Activated T-helper 2 cell treated with anti-CD3 and anti-CD28 coated beads, Interferon-gamma antibody, Interleukin-2, Interleukin-4, amounts not matched to agents 10 μg/mL and 5 μg/mL and 100 μg/mL, durations not matched to agents 14 hours and 24 hours and 36 hours (primary cell): ENCODE data around the gene CABLES1. TPM values are rescaled to one million over a fixed set of nuclear protein-coding genes. Genes with fewer than 3 reads are reported as not detected.
A peak's percentile ranks its signal among the peaks of the same experiment; 100 is the strongest.

Experiments used
- DNase-seq: peaks from one replicate; pipeline ENCODE4 v3.0.0; 2021; ENCODE audit warnings: low spot score
- H3K27ac Mint-ChIP-seq: one replicate; pipeline ENCODE4 v1.8.0; 2021; ENCODE audit warnings: mixed read lengths
- H3K27me3 Mint-ChIP-seq: one replicate; pipeline ENCODE4 v1.8.0; 2021; ENCODE audit warnings: low read depth, mixed read lengths
- H3K36me3 Mint-ChIP-seq: one replicate; pipeline ENCODE4 v1.8.0; 2021; ENCODE audit warnings: low read depth, mixed read lengths
- H3K4me1 Mint-ChIP-seq: one replicate; pipeline ENCODE4 v1.8.0; 2021; ENCODE audit warnings: low read depth, mixed read lengths
- H3K4me3 Mint-ChIP-seq: one replicate; pipeline ENCODE4 v1.8.0; 2021; ENCODE audit warnings: low read depth, mild to moderate bottlenecking, moderate library complexity, mixed read lengths
- H3K9me3 Mint-ChIP-seq: one replicate; pipeline ENCODE4 v1.8.0; 2021; ENCODE audit warnings: mixed read lengths
- intact Hi-C: fragments of 100-400 bp; cut with micrococcal nuclease; formaldehyde crosslinking; loops from one replicate; pipeline ENCODE4 v1.15.1; 2023
- total RNA-seq: library from RNA; stranded (reverse); gene quantifications from 2 replicates; pipeline ENCODE4 v1.2.3, GENCODE V29; 2022

The CABLES1 gene
- total RNA-seq, 1 donor from 2014 or later = 27.4 TPM

DNA sequence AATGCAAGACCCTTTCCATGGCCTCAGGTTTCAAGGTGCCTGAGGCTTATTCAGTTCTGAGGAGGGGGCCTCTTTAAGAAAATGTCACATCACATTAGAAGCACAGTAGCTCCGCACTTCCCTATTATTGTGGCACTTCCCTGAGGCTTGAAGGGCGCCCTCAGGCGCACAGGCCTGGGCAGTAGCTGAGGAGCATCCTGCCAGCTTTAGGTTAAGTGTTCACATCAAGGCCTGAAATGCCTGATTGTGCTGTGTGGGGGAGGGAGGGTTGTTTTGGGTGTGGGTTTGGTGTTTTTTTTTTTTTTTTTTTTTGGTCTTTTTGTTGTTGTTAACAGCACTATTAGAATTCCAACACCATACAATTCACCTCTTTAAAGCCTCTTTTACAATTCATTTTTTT, 107.9 kb downstream of the CABLES1 start:
- DNase-seq = no peak
- intact Hi-C loops = no loop called here
- no peak overlapping the region for H3K27ac Mint-ChIP-seq
- H3K4me1 Mint-ChIP-seq = peaks cover 28% of the 10 kb centered on the region
- H3K36me3 Mint-ChIP-seq = peaks cover 47% of the 10 kb centered on the region
- no peaks in the 10 kb centered on the region for H3K9me3 Mint-ChIP-seq
- H3K27me3 Mint-ChIP-seq = no peaks in the 10 kb centered on the region
- H3K4me3 Mint-ChIP-seq = no peak overlapping the region

DNA sequence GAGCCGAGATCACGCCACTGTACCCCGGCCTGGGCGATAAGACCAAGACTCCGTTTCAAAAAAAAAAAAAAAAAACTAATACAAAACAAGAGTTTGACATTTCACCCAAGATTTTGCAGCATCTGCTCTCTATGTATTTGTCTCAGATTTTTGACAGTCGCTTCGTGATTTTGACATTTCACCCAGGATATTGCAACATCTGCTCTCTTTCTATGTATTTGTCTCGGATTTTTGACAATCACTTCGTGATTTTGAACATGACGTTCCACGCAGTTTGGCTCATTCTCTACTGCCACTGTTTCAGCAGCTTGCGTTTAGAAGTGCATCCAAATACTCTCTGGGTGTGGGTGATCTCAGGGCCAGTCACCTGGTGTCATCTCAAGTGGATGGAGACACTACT, 108.5 kb downstream of the CABLES1 start:
- peaks cover 21% of the 10 kb centered on the region for H3K4me1 Mint-ChIP-seq
- H3K9me3 Mint-ChIP-seq = no peaks in the 10 kb centered on the region
- peaks cover 42% of the 10 kb centered on the region for H3K36me3 Mint-ChIP-seq
- H3K27ac Mint-ChIP-seq = no peak overlapping the region
- intact Hi-C loops = no loop called here
- H3K27me3 Mint-ChIP-seq = no peaks in the 10 kb centered on the region
- DNase-seq = no peak
- no peak overlapping the region for H3K4me3 Mint-ChIP-seq

DNA sequence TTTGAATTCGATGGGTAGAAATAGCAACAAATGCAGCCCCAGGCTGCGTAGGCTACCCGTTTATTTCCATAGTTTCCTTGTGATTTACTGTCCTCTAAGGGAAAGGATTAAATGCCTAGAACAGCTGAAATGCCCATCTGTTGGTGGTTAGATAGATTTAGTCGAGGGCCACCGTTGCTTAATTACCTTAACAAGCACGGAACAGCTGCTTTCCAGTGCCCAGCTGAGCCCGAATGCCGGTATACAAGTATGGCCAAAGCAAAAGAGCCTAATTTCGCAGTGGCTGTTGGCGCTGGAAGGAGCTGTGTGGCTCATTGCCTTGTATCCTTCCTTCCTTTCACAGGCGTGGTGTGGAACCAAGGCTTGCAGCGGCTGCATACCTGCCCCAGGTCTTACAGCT, 109.1 kb downstream of the CABLES1 start:
- no peaks in the 10 kb centered on the region for H3K27me3 Mint-ChIP-seq
- no peak for DNase-seq
- intact Hi-C loops = no loop called here
- no peak overlapping the region for H3K4me3 Mint-ChIP-seq
- no peaks in the 10 kb centered on the region for H3K9me3 Mint-ChIP-seq
- no peak overlapping the region for H3K27ac Mint-ChIP-seq
- H3K36me3 Mint-ChIP-seq = peaks cover 36% of the 10 kb centered on the region
- peaks cover 15% of the 10 kb centered on the region for H3K4me1 Mint-ChIP-seq

DNA sequence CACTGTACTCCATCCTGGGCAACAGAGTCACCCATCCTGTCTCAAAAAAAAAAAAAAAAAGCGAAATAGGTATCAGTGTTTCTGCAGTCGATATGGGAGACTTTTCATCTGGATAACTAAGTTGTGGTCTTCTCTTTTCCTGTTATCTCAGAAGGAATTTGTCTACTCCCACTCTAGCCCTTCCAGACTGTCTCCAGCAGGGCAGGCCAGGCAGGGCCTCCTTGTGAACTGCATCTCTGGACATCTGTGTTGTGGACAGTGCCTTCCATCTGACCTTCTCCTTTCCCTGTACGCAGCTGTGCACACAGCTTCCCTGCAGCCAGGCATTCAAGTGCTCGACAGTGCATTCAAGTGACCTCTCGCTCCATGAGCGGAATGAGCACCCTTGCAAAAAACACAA, 110.2 kb downstream of the CABLES1 start:
- Mint-ChIP-seq H3K27me3 (no peaks in the 10 kb centered on the region), H3K27ac (no peak overlapping the region), H3K4me1 (peaks cover 11% of the 10 kb centered on the region), H3K9me3 (no peaks in the 10 kb centered on the region), H3K4me3 (no peak overlapping the region), H3K36me3 (peaks cover 37% of the 10 kb centered on the region)
- intact Hi-C loops = no loop called here
- DNase-seq = no peak

DNA sequence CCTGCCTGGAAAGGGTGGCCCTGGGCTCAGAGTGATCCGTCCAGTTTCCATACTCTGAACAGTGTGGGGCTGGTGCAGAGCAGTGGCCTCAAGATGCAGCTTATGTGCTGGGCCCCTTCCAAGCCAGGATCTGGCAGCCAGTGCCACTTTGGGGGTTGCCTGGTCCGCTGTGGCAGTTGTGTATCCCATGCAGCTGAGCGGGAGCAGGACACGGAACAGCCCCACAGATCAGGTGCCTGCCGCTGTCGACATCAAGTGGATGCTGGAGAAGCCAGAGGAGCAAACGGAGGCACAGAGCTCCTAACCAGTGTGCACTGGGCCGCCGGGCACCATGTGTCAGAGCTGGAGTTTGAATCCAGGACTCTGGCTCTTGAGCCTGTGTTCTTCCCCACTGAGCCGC, 112.0 kb downstream of the CABLES1 start:
- DNase-seq = no peak
- no peaks in the 10 kb centered on the region for H3K27me3 Mint-ChIP-seq
- H3K4me1 Mint-ChIP-seq = peaks cover 5% of the 10 kb centered on the region
- intact Hi-C loops = no loop called here
- no peaks in the 10 kb centered on the region for H3K9me3 Mint-ChIP-seq
- no peak overlapping the region for H3K4me3 Mint-ChIP-seq
- no peak overlapping the region for H3K27ac Mint-ChIP-seq
- H3K36me3 Mint-ChIP-seq = peaks cover 38% of the 10 kb centered on the region

DNA sequence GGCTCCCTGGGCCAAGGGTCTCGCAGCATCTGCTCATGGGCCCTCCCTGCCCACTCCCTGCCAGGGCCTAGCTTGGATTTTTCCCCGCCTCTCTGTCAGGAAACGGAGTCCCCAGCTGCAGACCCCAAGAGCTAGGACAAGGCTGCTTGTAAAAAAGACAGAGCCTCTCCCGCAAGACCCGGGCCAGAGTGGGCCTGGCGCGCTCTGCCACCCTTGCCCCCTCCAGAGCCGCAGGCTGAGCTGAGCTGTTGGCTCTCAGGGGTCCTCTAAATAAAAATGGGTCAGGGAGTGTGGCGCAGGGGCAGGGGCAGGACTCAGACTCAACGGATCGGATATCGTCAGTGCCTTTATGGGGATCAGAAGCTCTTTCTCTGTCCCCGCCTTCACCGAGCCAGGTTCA, 112.6 kb downstream of the CABLES1 start:
- intact Hi-C loops = no loop called here
- Mint-ChIP-seq H3K9me3 (no peaks in the 10 kb centered on the region), H3K27ac (no peak overlapping the region), H3K4me1 (peaks cover 1% of the 10 kb centered on the region), H3K27me3 (no peaks in the 10 kb centered on the region), H3K4me3 (no peak overlapping the region), H3K36me3 (peaks cover 42% of the 10 kb centered on the region)
- DNase-seq = no peak

DNA sequence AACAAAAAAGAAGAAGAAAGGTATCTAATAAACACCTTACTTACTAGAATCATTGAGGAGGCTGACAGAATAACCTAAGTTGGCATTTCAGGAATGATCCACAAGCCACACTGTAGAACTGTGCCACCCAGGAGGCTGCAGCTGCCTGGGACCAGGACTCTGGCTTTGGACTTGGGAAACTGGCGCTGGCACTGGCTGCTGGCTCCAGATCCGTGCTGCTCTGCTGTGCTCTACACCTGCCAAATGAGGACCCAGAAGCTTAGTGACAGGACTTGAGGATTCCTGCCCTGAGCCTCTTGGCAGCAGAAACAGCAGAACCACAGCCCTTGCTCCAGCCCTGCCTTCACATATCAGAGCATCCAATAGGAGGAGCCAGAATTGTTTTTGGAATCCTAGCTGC, 113.5 kb downstream of the CABLES1 start:
- Mint-ChIP-seq H3K27ac (no peak overlapping the region), H3K9me3 (no peaks in the 10 kb centered on the region), H3K36me3 (peaks cover 50% of the 10 kb centered on the region), H3K4me3 (no peak overlapping the region), H3K27me3 (no peaks in the 10 kb centered on the region), H3K4me1 (peaks cover 1% of the 10 kb centered on the region)
- DNase-seq = no peak
- intact Hi-C loops = no loop called here

DNA sequence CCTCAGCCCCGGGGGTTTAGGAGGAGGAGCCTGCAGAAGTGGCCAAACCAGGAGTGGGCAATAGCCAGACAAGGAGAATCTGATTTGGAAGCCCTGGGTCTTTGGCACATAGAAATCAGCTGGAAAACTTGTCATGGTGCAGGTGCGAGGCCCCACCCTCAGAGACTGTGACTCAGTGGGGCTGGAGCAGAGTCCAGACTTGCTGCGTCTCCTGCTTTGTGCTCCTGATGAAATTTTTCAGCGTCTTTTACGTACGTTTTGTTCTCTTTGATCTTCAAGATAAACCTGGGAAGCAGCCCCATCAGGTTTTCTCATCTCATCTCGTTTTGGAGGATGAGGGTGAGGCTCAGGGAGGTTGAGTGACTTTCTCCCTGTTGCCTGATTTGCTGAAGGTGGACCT, 114.1 kb downstream of the CABLES1 start:
- no peaks in the 10 kb centered on the region for H3K4me1 Mint-ChIP-seq
- no peaks in the 10 kb centered on the region for H3K9me3 Mint-ChIP-seq
- intact Hi-C loops = no loop called here
- H3K4me3 Mint-ChIP-seq = no peak overlapping the region
- no peaks in the 10 kb centered on the region for H3K27me3 Mint-ChIP-seq
- H3K36me3 Mint-ChIP-seq = peaks cover 52% of the 10 kb centered on the region
- H3K27ac Mint-ChIP-seq = no peak overlapping the region
- no peak for DNase-seq

DNA sequence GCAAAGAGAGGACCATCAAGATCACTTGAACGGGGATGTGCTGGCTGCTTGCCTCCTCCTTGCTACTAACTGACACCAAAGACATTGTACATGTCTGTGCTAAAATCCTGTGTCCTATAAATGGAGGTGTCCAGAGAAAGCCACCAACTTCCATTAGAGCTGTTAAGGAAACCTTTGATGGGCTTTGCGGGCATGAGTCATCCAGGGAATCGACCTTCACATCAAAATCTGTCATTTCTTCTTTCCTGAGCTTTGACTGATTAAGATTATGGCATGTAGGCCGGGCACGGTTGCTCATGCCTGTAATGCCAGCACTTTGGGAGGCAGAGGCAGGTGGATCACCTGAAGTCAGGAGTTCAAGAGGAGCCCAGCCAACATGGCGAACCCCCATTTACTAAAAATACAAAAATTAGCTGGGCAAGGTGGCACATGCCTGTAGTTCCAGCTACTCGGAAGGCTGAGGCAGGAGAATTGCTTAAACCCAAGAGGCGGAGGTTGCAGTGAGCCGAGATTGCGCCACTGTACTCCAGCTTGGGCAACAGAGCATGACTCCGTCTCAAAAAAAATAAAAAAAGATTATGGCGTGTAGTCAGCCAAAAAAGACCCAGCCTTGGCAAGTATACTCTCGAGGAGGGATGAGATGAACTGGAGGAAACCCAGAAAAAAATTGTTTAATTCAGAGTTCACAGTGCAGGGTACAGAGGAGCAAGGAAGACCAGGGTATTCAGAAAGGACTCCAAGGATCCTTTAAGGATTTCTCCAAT, 115.8 kb downstream of the CABLES1 start:
- H3K4me1 Mint-ChIP-seq = no peaks in the 10 kb centered on the region
- no peak overlapping the region for H3K4me3 Mint-ChIP-seq
- intact Hi-C loops = no loop called here
- H3K27ac Mint-ChIP-seq = no peak overlapping the region
- no peaks in the 10 kb centered on the region for H3K9me3 Mint-ChIP-seq
- H3K36me3 Mint-ChIP-seq = peaks cover 53% of the 10 kb centered on the region
- H3K27me3 Mint-ChIP-seq = no peaks in the 10 kb centered on the region
- DNase-seq = no peak

DNA sequence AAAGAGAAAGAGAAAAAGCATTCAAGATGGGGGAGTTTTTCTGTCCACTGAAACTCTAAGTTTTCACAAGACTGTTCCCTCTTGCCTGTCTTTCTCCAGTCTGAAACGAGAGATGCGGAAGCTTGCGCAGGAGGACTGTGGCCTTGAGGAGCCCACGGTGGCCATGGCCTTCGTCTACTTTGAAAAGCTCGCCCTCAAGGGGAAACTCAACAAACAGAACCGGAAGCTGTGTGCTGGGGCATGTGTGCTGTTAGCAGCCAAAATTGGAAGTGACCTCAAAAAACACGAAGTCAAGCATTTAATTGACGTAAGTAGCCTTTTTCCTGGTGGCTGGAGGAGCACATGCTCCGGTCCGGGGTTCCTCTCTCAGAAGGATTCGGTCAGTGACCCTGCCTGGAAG, 118.3 kb downstream of the CABLES1 start:
- no peaks in the 10 kb centered on the region for H3K27me3 Mint-ChIP-seq
- H3K4me3 Mint-ChIP-seq = no peak overlapping the region
- peaks cover 63% of the 10 kb centered on the region for H3K36me3 Mint-ChIP-seq
- H3K9me3 Mint-ChIP-seq = no peaks in the 10 kb centered on the region
- no peak for DNase-seq
- peaks cover 15% of the 10 kb centered on the region for H3K4me1 Mint-ChIP-seq
- intact Hi-C loops = no loop called here
- no peak overlapping the region for H3K27ac Mint-ChIP-seq

DNA sequence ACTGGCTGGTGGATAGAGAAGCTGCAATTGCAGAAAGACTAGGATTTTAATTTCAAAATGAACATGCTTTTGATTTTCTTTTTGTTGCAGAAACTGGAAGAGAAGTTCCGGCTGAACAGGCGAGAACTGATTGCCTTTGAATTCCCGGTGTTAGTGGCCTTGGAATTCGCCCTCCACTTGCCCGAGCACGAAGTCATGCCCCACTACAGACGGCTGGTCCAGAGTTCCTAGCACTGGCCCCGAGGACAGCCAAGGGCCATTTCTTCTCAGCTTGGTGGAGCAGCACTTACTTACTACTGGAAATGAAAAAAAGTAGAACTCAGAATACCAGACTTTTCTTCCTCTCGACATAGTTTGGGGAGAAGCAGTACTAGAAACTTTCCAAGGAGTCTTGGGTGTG, 121.9 kb downstream of the CABLES1 start:
- no peaks in the 10 kb centered on the region for H3K9me3 Mint-ChIP-seq
- no peak for DNase-seq
- peaks cover 40% of the 10 kb centered on the region for H3K4me1 Mint-ChIP-seq
- H3K27ac Mint-ChIP-seq = peak overlapping the region; percentile 5
- H3K27me3 Mint-ChIP-seq = no peaks in the 10 kb centered on the region
- intact Hi-C loops = no loop called here
- peaks cover 57% of the 10 kb centered on the region for H3K36me3 Mint-ChIP-seq
- no peak overlapping the region for H3K4me3 Mint-ChIP-seq

DNA sequence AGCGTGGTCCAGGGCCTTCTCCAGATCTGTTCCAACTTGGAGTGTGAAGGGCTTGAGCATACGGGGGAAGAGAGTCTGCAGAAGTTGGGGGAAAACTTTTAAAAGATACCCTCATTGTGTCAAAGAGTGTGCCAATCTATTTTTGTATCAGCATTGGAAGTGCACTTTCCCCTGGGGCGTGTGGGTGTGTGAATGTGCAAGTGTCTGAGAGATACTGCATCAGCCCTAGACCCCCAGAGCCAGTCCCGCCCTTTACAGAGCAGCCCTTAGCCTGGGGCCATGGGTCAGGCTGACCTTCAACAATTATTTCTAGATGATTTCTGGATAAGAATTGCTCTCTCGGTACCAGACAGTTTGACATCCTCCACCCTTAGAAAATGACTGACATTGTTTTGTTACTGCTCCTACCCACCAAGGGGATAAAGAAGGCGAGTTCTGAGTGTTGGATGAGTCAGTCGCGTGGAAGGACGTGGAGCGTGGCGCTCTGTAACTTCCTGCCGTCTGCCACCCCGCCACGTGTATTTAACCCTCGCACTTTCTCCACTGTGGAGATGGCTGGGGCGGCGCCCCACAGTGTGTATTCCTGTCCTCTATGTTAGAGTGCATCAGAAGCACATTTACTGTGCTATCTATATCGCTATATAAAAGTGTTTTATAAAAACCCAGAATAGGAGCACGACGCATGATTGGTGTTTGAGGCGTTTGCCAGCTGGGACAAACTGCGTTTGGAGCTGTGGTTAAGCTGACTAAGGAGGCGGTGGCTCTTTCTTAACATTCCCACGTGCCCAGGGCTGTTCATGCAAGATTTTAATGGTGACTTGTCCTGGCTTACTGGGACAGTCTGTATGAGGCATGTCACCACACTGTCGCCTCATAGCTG, 122.6 kb downstream of the CABLES1 start:
- no peak for DNase-seq
- Mint-ChIP-seq H3K4me1 (peaks cover 40% of the 10 kb centered on the region), H3K27ac (peak overlapping the region; percentile 10), H3K4me3 (no peak overlapping the region), H3K36me3 (peaks cover 53% of the 10 kb centered on the region), H3K9me3 (no peaks in the 10 kb centered on the region), H3K27me3 (no peaks in the 10 kb centered on the region)
- intact Hi-C loops = loop anchor here (2.0 kb wide), 1 partner anchor 27 kb away; no protein-coding TSS in a partner anchor
